ENCODE data around the gene FNBP1. TPM values are rescaled to one million over a fixed set of nuclear protein-coding genes. Genes with fewer than 3 reads are reported as not detected.
A peak's percentile ranks its signal among the peaks of the same experiment; 100 is the strongest.
"Not testable (repeated sequence)": the region's sequence is repeated elsewhere in the genome, so short reads cannot be mapped to it uniquely, and the experiment has no call there.

The FNBP1 gene
- total RNA-seq, 1 donor from 2014 or later, result 87.2 TPM

DNA sequence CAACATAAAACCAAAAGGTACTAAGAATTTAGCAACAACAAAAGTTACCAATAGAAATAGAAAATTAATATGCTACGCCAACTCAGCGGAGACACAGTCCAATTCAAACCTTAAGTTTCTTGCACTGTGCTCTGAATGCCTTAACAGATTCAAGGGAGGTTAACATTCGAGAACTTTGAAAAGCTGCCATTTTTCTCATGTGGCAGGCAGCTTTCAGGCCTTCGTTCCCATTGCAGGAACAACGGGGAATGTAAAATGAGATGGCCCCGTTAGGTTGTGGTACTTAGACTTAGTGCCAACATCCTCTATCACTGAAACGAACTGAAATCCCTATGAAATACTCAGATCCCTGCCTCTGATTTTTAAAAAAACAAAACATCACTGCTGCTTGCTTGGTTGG lies 22.4 kb downstream of the FNBP1 start:
- no peaks in the 10 kb centered on the region for H3K27me3 ChIP-seq
- no peak for TF ChIP-seq CTCF (IDR thresholded peaks at IDR 0.05)
- peaks cover 0 to 6% of the 10 kb centered on the region in 2 donors for H3K9me3 ChIP-seq
- H3K27ac ChIP-seq, result peak overlapping the region; percentile 78 to 84
- H3K36me3 ChIP-seq, result no peaks in the 10 kb centered on the region
- intact Hi-C loops (cut with DNase I), result loop anchor here (10.0 kb wide), 1 partner anchor 306 kb away; no protein-coding TSS in a partner anchor
- peak overlapping the region in 1 of 2 donors; percentile 2 for H3K4me3 ChIP-seq
- H3K4me1 ChIP-seq, result peaks cover 12 to 73% of the 10 kb centered on the region in 2 donors
- DNase-seq (ENCODE audit: low spot score in 2 of 2), result no peak

DNA sequence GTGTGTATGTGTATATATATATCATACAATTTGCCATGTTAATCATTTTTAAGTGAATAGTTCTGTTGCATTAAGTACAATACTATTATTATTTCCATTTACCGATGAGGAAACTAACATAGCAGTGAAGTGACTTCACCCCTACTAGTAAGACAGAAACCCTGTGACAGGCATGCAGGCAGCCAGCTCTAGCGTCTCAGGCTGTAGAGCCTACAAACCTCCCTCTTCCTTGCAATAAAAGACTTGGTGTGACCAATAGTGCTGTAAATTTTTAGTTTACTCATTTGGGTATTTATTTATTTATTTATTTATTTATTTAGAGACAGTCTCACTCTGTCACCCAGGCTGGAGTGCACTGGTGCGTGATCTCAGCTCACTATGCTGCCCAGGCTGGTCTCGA lies 24.7 kb downstream of the FNBP1 start:
- TF ChIP-seq CTCF (IDR thresholded peaks at IDR 0.05), result no peak
- Histone ChIP-seq H3K9me3 (peaks cover 0 to 6% of the 10 kb centered on the region in 2 donors), H3K27me3 (no peaks in the 10 kb centered on the region), H3K4me3 (no peak overlapping the region), H3K36me3 (no peaks in the 10 kb centered on the region), H3K4me1 (peaks cover 11 to 54% of the 10 kb centered on the region in 2 donors), H3K27ac (peak overlapping the region; percentile 78 to 84)
- no peak for DNase-seq (ENCODE audit: low spot score in 2 of 2)
- intact Hi-C loops (cut with DNase I), result no loop called here

DNA sequence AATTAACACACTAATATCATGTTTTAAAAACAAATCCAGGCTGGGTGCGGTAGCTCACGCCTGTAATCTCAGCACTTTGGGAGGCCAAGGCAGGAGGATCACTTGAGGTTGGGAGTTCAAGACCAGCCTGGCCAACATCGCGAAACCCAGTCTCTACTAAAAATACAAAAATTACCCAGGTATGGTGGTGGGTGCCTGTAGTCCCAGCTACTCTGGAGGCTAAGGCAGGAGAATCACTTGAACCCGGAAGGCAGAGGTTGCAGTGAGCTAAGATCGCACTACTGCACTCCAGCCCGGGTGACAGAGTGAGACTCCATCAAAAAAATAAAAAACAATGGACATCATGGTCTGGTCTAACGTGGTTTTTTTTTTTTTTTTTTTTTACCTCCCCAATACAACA lies 25.5 kb downstream of the FNBP1 start:
- H3K27me3 ChIP-seq; intact Hi-C loops (cut with DNase I); DNase-seq (ENCODE audit: low spot score in 2 of 2); H3K4me3 ChIP-seq; H3K9me3 ChIP-seq; H3K36me3 ChIP-seq: not testable (repeated sequence)
- Histone ChIP-seq H3K4me1 (peaks cover 9 to 48% of the 10 kb centered on the region in 2 donors), H3K27ac (peak overlapping the region; percentile 78 to 84)

DNA sequence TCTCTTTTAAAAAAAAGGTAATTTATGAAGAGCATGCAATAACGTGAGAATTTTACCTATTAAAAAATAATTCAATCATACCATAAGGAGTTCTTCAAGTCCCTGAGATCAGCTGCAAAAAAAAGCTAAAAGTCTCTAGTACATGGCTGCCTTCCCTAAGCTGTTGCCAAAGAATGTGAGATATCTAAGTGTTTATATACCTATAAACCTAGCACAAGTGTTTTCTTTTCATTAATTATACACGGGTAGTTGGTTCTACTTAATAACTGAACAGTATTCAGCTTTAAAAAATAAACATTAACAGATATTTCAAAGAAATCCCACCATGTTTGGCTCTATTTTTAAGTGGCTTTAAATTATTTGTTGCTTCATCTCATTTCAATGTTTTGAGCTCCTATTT lies 25.9 kb downstream of the FNBP1 start:
- Histone ChIP-seq H3K27ac (peak overlapping the region; percentile 78 to 84), H3K9me3 (peaks cover 0 to 6% of the 10 kb centered on the region in 2 donors), H3K4me3 (no peak overlapping the region), H3K4me1 (peaks cover 9 to 46% of the 10 kb centered on the region in 2 donors), H3K27me3 (no peaks in the 10 kb centered on the region), H3K36me3 (no peaks in the 10 kb centered on the region)
- intact Hi-C loops (cut with DNase I), result no loop called here
- no peak for DNase-seq (ENCODE audit: low spot score in 2 of 2)
- no peak for TF ChIP-seq CTCF (IDR thresholded peaks at IDR 0.05)

DNA sequence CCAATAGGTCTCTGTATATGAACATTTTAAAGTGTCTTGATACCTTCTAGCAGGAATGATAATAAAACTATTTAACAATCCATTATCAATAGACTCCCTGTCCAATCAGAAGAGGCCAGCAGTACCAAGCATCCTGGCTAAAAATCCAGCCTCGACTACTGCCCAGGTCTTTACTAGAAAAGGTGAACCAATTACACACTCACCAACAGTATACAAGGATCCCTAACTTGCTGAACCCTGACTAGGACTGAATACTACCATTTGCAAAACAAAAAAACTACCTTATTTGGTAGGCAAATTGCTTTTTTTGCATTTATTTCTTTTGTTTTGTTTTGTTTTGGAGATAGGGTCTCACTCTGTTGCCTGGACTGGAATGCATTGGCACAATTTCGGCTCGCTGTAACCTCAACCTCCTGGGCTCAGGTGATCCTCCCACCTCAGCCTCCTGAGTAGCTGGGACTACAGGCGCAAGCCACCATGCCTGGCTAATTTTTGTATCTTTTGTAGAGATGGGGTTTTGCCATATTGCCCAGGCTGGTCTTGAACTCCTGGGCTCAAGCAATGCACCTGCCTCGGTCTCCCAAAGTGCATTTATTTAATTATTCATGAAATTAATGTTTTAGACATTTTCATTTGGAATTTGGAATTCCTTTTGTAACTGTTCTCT lies 27.5 kb downstream of the FNBP1 start:
- no peak for TF ChIP-seq CTCF (IDR thresholded peaks at IDR 0.05)
- H3K36me3 ChIP-seq, result no peaks in the 10 kb centered on the region
- H3K9me3 ChIP-seq, result peaks cover 0 to 6% of the 10 kb centered on the region in 2 donors
- DNase-seq (ENCODE audit: low spot score in 2 of 2), result no peak
- no peak overlapping the region for H3K4me3 ChIP-seq
- intact Hi-C loops (cut with DNase I), result no loop called here
- peaks cover 9 to 33% of the 10 kb centered on the region in 2 donors for H3K4me1 ChIP-seq
- H3K27ac ChIP-seq, result peak overlapping the region; percentile 83 to 84
- no peaks in the 10 kb centered on the region for H3K27me3 ChIP-seq

- TF ChIP-seq CTCF (IDR thresholded peaks at IDR 0.05), result no peak
- Histone ChIP-seq H3K4me1 (peaks cover 3 to 23% of the 10 kb centered on the region in 2 donors), H3K27me3 (no peaks in the 10 kb centered on the region), H3K27ac (no peak overlapping the region), H3K9me3 (peaks cover 0 to 6% of the 10 kb centered on the region in 2 donors), H3K36me3 (no peaks in the 10 kb centered on the region), H3K4me3 (no peak overlapping the region)
- intact Hi-C loops (cut with DNase I), result no loop called here
- DNase-seq (ENCODE audit: low spot score in 2 of 2), result no peak
Measured at GRCh38 chr9:130013326-130013725, 29.7 kb downstream of the FNBP1 start.
